OCI-LY1 (cell line): ENCODE measurements around the gene SH3BP5.

ENCODE experiments used
- EZH2 ChIP-seq: fragments of 200-600 bp; sonication (generic), shearing (Covaris generic); IDR thresholded peaks from 2 replicates; pipeline ENCODE4 v1.8.0; 2017; ENCODE audit warnings: borderline replicate concordance, mixed run types, mild to moderate bottlenecking, antibody characterized with exemption, low read length, moderate library complexity, mixed read lengths
- TF ChIP-seq, protein P1 (sequence below): fragments of 200-600 bp; sonication (generic), shearing (Covaris generic); IDR thresholded peaks from 2 replicates; pipeline ENCODE4 v1.5.1; 2017; ENCODE audit warnings: mild to moderate bottlenecking, antibody characterized with exemption, low read length, moderate library complexity, mixed read lengths

- TF ChIP-seq, protein P1, sequence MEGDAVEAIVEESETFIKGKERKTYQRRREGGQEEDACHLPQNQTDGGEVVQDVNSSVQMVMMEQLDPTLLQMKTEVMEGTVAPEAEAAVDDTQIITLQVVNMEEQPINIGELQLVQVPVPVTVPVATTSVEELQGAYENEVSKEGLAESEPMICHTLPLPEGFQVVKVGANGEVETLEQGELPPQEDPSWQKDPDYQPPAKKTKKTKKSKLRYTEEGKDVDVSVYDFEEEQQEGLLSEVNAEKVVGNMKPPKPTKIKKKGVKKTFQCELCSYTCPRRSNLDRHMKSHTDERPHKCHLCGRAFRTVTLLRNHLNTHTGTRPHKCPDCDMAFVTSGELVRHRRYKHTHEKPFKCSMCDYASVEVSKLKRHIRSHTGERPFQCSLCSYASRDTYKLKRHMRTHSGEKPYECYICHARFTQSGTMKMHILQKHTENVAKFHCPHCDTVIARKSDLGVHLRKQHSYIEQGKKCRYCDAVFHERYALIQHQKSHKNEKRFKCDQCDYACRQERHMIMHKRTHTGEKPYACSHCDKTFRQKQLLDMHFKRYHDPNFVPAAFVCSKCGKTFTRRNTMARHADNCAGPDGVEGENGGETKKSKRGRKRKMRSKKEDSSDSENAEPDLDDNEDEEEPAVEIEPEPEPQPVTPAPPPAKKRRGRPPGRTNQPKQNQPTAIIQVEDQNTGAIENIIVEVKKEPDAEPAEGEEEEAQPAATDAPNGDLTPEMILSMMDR = no peak
- no peak for TF ChIP-seq EZH2
These were observed 33.4 kb downstream of the SH3BP5 start for GRCh38 chr3:15299036-15299435.
